Type B pancreatic cell (in vitro differentiated cells): Measurements from ENCODE around the gene APOL4. TPM values are rescaled to one million over a fixed set of nuclear protein-coding genes. Genes with fewer than 3 reads are reported as not detected.

Experiments
- DNase-seq: peaks from one replicate; pipeline ENCODE4 v3.0.0; 2021; ENCODE audit warnings: mixed read lengths; ENCODE audit not compliant: unreplicated experiment; ENCODE audit errors: extremely low spot score
- H3K27ac Mint-ChIP-seq: 2 replicates; pipeline ENCODE4 v1.8.0; 2021; ENCODE audit warnings: mild to moderate bottlenecking, mixed read lengths
- H3K27me3 Mint-ChIP-seq: 2 replicates; pipeline ENCODE4 v1.8.0; 2021; ENCODE audit warnings: mixed read lengths
- H3K36me3 Mint-ChIP-seq: 2 replicates; pipeline ENCODE4 v1.8.0; 2021; ENCODE audit warnings: mixed read lengths
- H3K4me1 Mint-ChIP-seq: one replicate; pipeline ENCODE4 v1.8.0; 2021; ENCODE audit warnings: mixed read lengths; ENCODE audit not compliant: unreplicated experiment
- H3K4me3 Mint-ChIP-seq: 2 replicates; pipeline ENCODE4 v1.8.0; 2021; ENCODE audit warnings: mild to moderate bottlenecking, mixed read lengths
- H3K9me3 Mint-ChIP-seq: 2 replicates; pipeline ENCODE4 v1.8.0; 2021; ENCODE audit warnings: mixed read lengths
- total RNA-seq: library from RNA; stranded (reverse); gene quantifications from 2 replicates; pipeline ENCODE4 v1.2.1, GENCODE V29; 2021; ENCODE audit warnings: low replicate concordance
- TF ChIP-seq, protein P1 (sequence below): fragments of 200-600 bp; sonication (generic); conservative IDR thresholded peaks from 2 replicates; pipeline ENCODE4 v1.5.0; 2021; ENCODE audit warnings: antibody characterized with exemption, mild to moderate bottlenecking

Gene APOL4
- total RNA-seq, 1 donor from 2014 or later, result 1.4 TPM

DNA sequence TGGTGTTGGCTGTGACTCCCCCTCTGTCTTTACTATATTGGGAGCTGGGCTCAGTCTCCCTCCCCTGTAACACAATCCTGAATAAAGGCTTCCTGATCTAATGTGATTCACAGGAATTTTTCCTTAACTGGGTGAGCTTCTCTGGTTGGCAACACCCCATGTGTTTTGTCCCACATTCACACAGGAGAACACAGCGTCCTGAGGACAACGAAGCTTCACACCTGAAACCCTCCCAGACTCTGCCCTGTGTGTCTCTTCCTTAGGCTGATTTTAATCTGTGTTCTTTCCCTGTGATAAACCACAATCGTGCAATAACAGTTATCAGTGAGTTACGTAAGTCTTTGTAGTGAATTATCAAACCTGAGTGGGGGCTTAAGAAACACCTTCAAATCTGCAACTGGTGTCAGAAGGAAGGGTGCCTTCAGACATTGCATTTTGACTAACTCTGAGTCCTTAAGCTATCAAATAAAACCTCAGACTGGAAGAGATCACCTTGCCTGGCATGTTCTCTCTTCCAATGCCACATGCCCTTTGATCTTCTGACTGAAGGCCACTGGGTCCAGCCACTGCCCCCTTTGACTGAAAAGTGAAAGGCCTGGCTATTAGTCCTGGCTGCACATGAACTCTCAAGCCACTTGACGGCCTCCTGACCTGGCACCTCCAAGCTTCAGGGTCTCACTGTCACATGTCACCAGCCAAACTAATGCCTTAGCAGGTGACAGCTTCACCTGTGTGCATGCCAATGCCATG is 58.4 kb downstream of the APOL4 start:
- Mint-ChIP-seq H3K4me1 (peaks cover 15% of the 10 kb centered on the region), H3K27ac (no peak overlapping the region), H3K9me3 (no peaks in the 10 kb centered on the region), H3K36me3 (no peaks in the 10 kb centered on the region), H3K4me3 (no peak overlapping the region), H3K27me3 (peaks cover 3% of the 10 kb centered on the region)
- TF ChIP-seq, protein P1, sequence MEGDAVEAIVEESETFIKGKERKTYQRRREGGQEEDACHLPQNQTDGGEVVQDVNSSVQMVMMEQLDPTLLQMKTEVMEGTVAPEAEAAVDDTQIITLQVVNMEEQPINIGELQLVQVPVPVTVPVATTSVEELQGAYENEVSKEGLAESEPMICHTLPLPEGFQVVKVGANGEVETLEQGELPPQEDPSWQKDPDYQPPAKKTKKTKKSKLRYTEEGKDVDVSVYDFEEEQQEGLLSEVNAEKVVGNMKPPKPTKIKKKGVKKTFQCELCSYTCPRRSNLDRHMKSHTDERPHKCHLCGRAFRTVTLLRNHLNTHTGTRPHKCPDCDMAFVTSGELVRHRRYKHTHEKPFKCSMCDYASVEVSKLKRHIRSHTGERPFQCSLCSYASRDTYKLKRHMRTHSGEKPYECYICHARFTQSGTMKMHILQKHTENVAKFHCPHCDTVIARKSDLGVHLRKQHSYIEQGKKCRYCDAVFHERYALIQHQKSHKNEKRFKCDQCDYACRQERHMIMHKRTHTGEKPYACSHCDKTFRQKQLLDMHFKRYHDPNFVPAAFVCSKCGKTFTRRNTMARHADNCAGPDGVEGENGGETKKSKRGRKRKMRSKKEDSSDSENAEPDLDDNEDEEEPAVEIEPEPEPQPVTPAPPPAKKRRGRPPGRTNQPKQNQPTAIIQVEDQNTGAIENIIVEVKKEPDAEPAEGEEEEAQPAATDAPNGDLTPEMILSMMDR, result no peak
- DNase-seq, result no peak

DNA sequence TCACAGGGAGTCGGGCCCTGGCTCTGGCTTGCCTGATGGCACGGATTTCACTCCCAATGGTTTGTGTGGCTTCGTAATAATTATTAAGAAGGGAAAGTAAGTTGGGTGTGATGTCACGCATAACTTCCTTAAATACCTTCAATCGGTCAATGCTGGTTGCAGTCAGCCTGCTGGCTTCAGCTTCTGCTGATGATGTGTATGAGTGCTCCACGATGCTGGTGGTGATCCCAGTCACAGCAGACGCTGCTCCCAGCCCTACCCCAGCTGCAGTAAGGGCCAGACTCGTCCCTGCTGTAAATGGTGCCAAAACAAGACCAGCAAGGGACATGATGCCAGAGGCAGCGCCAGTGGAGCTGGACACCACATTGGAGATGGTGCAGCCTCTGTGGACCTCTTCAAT is 60.1 kb downstream of the APOL4 start:
- no peak for DNase-seq
- Mint-ChIP-seq H3K9me3 (no peaks in the 10 kb centered on the region), H3K27me3 (peaks cover 6% of the 10 kb centered on the region), H3K4me3 (no peak overlapping the region), H3K4me1 (peaks cover 15% of the 10 kb centered on the region), H3K27ac (no peak overlapping the region), H3K36me3 (no peaks in the 10 kb centered on the region)
- TF ChIP-seq, protein P1, result no peak

Other genes starting within 250 kb of the APOL4 start
- gene RBFOX2, start 173.0 kb downstream of the APOL4 start, total RNA-seq, result 94.1 and 164 TPM in 2 replicates
- gene APOL3, start 41.1 kb downstream of the APOL4 start, total RNA-seq, result 2.0 and 2.3 TPM in 2 replicates
- gene APOL2, start 37.7 kb upstream of the APOL4 start, total RNA-seq, result 23.7 and 30.4 TPM in 2 replicates
- gene APOL1, start 51.3 kb upstream of the APOL4 start, total RNA-seq, result 5.4 and 6.8 TPM in 2 replicates
- gene MYH9, start 186.2 kb upstream of the APOL4 start, total RNA-seq, result 277 and 364 TPM in 2 replicates